OCI-LY1 (cell line): ENCODE measurements around the gene PEX1.

Source experiments
- H2AFZ ChIP-seq: fragments of 200-600 bp; sonication (generic), shearing (Covaris generic); 2 replicates; pipeline ENCODE4 v1.6.0; 2014; ENCODE audit warnings: antibody characterized with exemption, mild to moderate bottlenecking, low read length
- H3F3A ChIP-seq: fragments of 200-600 bp; sonication (generic), shearing (Covaris generic); 2 replicates; pipeline ENCODE4 v1.6.0; 2014; ENCODE audit warnings: mild to moderate bottlenecking, antibody characterized with exemption, low read length, moderate library complexity; ENCODE audit not compliant: insufficient read depth
- H3K27ac ChIP-seq: fragments of 200-600 bp; sonication (generic); 2 replicates; pipeline ENCODE4 v1.5.1; 2014; ENCODE audit warnings: low read length, mixed run types, mild to moderate bottlenecking, low read depth; ENCODE audit not compliant: poor library complexity, severe bottlenecking
- H3K27me3 ChIP-seq: fragments of 200-600 bp; sonication (generic); 2 replicates; pipeline ENCODE4 v1.6.0; 2014; ENCODE audit warnings: antibody characterized with exemption, mild to moderate bottlenecking, low read length, moderate library complexity; ENCODE audit not compliant: insufficient read depth
- H3K36me3 ChIP-seq: fragments of 200-600 bp; sonication (generic); 2 replicates; pipeline ENCODE4 v1.6.1; 2014; ENCODE audit warnings: mild to moderate bottlenecking, antibody characterized with exemption, low read length, moderate library complexity, mixed read lengths; ENCODE audit not compliant: insufficient read depth
- H3K4me1 ChIP-seq: fragments of 200-600 bp; sonication (generic); 2 replicates; pipeline ENCODE4 v1.5.1; 2014; ENCODE audit warnings: mild to moderate bottlenecking, low read length, moderate library complexity; ENCODE audit not compliant: insufficient read depth, severe bottlenecking
- H3K4me2 ChIP-seq: fragments of 200-600 bp; sonication (generic), shearing (Covaris generic); 2 replicates; pipeline ENCODE4 v1.6.1; 2014; ENCODE audit warnings: low read length
- H3K4me3 ChIP-seq: fragments of 200-600 bp; sonication (generic); 2 replicates; pipeline ENCODE4 v1.5.1; 2014; ENCODE audit warnings: low read length, low read depth, mild to moderate bottlenecking, mixed read lengths; ENCODE audit not compliant: poor library complexity, severe bottlenecking
- H3K79me2 ChIP-seq: fragments of 200-600 bp; shearing (Covaris generic); 2 replicates; pipeline ENCODE4 v1.6.1; 2016; ENCODE audit warnings: mixed run types, low read length, mixed read lengths; ENCODE audit not compliant: insufficient read depth
- H3K9ac ChIP-seq: fragments of 200-600 bp; sonication (generic), shearing (Covaris generic); 2 replicates; pipeline ENCODE4 v1.6.1; 2014; ENCODE audit warnings: mild to moderate bottlenecking, low read length, mixed read lengths
- H3K9me2 ChIP-seq: fragments of 200-600 bp; sonication (generic), shearing (Covaris generic); 2 replicates; pipeline ENCODE4 v1.6.1; 2014; ENCODE audit warnings: low read depth, mild to moderate bottlenecking, low read length, mixed read lengths
- H3K9me3 ChIP-seq: fragments of 200-600 bp; shearing (Covaris generic); 2 replicates; pipeline ENCODE4 v1.6.1; 2014; ENCODE audit warnings: low read length, mixed read lengths
- H4K20me1 ChIP-seq: fragments of 200-600 bp; sonication (generic), shearing (Covaris generic); 2 replicates; pipeline ENCODE4 v1.6.0; 2016; ENCODE audit warnings: mild to moderate bottlenecking, low read length; ENCODE audit not compliant: insufficient read depth
- EZH2 ChIP-seq: fragments of 200-600 bp; sonication (generic), shearing (Covaris generic); IDR thresholded peaks from 2 replicates; pipeline ENCODE4 v1.8.0; 2017; ENCODE audit warnings: borderline replicate concordance, mixed run types, mild to moderate bottlenecking, antibody characterized with exemption, low read length, moderate library complexity, mixed read lengths
- TF ChIP-seq, protein P1 (sequence below): fragments of 200-600 bp; sonication (generic), shearing (Covaris generic); IDR thresholded peaks from 2 replicates; pipeline ENCODE4 v1.5.1; 2017; ENCODE audit warnings: mild to moderate bottlenecking, antibody characterized with exemption, low read length, moderate library complexity, mixed read lengths

The PEX1 gene

DNA sequence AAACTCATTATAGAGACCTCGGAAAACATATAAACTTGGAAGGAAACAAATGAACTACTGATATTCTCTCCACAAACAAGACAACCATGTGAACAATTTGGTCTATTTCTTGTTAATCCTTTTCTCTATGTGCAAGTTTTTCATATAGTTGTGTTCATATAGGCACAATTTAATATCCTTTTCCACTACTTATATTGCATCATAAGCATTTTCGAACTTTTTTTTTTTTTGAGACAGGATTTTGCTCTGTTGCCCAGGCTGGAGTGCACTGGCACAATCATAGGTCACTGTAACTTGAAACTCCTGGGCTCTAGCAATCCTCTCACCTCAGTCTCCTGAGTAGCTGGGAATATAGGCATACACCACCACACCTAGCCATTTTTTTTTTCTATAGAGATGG, 5.2 kb downstream of the PEX1 start:
- Histone ChIP-seq H2AFZ (no peak overlapping the region), H3K79me2 (peaks cover 38% of the 10 kb centered on the region), H3F3A (0 out of 2 replicates have a peak, but pooled peaks cover 6% of the 10 kb centered on the region), H3K9me2 (no peaks in the 10 kb centered on the region), H3K4me2 (no peak overlapping the region), H3K9ac (no peak overlapping the region), H4K20me1 (0 out of 2 replicates have a peak, but pooled peaks cover 2% of the 10 kb centered on the region), H3K27me3 (no peaks in the 10 kb centered on the region), H3K9me3 (no peaks in the 10 kb centered on the region), H3K4me3 (no peak overlapping the region), H3K4me1 (peaks cover 22% of the 10 kb centered on the region), H3K36me3 (peaks cover 16% of the 10 kb centered on the region; the same call in 1 of the 2 replicates), H3K27ac (no peak overlapping the region)
- TF ChIP-seq EZH2 = no peak
- TF ChIP-seq, protein P1, sequence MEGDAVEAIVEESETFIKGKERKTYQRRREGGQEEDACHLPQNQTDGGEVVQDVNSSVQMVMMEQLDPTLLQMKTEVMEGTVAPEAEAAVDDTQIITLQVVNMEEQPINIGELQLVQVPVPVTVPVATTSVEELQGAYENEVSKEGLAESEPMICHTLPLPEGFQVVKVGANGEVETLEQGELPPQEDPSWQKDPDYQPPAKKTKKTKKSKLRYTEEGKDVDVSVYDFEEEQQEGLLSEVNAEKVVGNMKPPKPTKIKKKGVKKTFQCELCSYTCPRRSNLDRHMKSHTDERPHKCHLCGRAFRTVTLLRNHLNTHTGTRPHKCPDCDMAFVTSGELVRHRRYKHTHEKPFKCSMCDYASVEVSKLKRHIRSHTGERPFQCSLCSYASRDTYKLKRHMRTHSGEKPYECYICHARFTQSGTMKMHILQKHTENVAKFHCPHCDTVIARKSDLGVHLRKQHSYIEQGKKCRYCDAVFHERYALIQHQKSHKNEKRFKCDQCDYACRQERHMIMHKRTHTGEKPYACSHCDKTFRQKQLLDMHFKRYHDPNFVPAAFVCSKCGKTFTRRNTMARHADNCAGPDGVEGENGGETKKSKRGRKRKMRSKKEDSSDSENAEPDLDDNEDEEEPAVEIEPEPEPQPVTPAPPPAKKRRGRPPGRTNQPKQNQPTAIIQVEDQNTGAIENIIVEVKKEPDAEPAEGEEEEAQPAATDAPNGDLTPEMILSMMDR = no peak

DNA sequence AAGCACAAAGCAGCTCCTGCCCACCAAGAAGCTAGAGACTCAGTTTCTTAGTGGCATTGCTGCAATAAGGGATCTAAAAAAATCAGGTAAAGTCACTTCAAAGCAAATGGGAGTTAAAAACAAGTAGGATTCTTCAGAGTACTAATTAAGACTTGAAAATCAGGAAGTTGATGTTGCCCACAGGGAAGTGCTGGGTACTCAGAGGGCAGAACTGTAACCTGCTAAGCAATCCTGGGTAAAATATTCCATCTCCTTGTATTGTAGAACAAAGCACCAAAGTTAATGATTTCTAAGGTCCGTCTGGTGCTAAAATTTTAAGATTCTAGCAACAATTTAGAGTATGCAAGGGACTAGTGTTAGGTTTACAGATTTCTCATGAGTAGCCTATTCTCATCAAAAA, 8.3 kb downstream of the PEX1 start:
- H3K36me3 ChIP-seq = peaks cover 38% of the 10 kb centered on the region
- H3K9me3 ChIP-seq = no peaks in the 10 kb centered on the region
- 0 out of 2 replicates have a peak, but pooled peaks cover 2% of the 10 kb centered on the region for H4K20me1 ChIP-seq
- H3K4me1 ChIP-seq = no peaks in the 10 kb centered on the region
- TF ChIP-seq, protein P1 = no peak
- TF ChIP-seq EZH2 = no peak
- H3K9me2 ChIP-seq = no peaks in the 10 kb centered on the region
- H3K27ac ChIP-seq = no peak overlapping the region
- 0 out of 2 replicates have a peak, but pooled peaks cover 6% of the 10 kb centered on the region for H3F3A ChIP-seq
- no peak overlapping the region for H3K4me2 ChIP-seq
- H3K79me2 ChIP-seq = peaks cover 21% of the 10 kb centered on the region
- H3K27me3 ChIP-seq = no peaks in the 10 kb centered on the region
- no peak overlapping the region for H3K4me3 ChIP-seq
- no peak overlapping the region for H2AFZ ChIP-seq
- no peak overlapping the region for H3K9ac ChIP-seq

DNA sequence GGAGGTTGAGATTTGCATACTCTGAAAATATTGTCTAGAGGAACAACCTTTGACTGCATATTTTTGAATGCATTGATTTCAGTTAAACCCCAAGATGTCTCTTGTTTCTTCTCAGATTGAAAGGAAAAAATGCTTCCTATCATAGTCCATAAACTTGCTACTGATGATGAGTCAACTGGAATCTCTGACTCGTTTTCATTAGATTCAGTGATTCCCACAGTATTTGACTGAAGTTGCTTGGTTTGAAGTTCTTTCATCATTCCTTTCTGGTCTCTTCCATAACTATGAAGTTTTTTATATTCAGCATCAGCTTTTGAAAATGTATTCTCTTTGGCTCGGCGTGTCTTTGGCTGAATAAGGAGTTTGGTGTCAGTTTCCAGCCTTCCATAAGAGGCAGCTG, 10.7 kb downstream of the PEX1 start:
- Histone ChIP-seq H3K4me1 (no peaks in the 10 kb centered on the region), H3K4me2 (no peak overlapping the region), H3K27ac (no peak overlapping the region), H3K9me3 (no peaks in the 10 kb centered on the region), H3K4me3 (no peak overlapping the region), H3K79me2 (peaks cover 7% of the 10 kb centered on the region), H3F3A (0 out of 2 replicates have a peak, but pooled peaks cover 6% of the 10 kb centered on the region), H3K9ac (no peak overlapping the region), H3K27me3 (no peaks in the 10 kb centered on the region), H2AFZ (no peak overlapping the region), H4K20me1 (0 out of 2 replicates have a peak, but pooled peaks cover 2% of the 10 kb centered on the region), H3K36me3 (peaks cover 56% of the 10 kb centered on the region), H3K9me2 (no peaks in the 10 kb centered on the region)
- TF ChIP-seq EZH2 = no peak
- TF ChIP-seq, protein P1 = no peak
